ENCODE results near the gene RNF223. TPM values are rescaled to one million over a fixed set of nuclear protein-coding genes. Genes with fewer than 3 reads are reported as not detected.

RNF223 gene
- total RNA-seq, 4 donors from 2014 or later: not detected

DNA sequence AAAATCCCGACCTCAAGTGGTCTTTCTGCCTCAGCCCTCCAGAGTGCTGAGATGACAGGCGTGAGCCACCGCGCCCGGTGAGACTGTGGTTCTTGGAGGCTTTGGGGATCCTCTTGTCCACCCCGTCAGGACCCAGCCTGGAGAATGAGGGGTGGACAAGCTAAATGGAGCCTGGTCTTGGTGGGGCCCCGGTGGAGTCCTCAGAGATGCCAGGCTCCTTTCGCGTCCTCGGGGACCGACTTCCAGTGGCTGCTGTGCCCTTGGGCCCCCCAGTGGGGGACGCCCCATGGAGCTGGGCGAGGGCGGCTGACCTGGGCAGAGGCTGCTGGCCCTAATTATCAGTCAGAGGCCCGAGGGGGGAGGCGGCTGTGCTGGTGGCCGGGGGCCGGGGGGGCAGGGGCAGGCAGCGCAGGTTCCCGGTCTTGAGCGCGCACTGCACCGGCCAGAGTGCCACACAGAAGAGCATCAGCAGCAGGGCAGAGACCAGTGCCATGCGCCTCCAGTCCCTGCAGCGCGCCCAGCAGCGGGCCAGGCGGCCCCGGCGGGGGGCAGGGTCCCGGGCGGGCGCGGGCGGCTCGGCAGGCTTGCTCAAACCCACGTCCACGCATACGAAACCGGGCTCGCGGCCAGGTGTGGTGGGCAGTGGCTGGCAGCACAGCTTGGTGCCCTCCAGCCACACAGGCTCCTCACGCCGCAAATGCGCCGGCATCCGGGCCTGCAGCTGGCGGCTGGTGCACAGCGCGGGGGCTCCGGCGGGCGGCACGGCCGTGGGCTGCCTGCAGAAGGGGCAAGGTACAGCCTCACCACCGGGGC lies 2.4 kb downstream of the RNF223 start:
- no peaks in the 10 kb centered on the region for H3K9me3 ChIP-seq
- no peaks in the 10 kb centered on the region for H3K36me3 ChIP-seq
- WGBS, 2 donors: 79 to 86% methylated on average over 10 to 30 of the region's 56 CpGs
- H3K27ac ChIP-seq: no peak overlapping the region
- no peak overlapping the region for H3K4me3 ChIP-seq
- H3K4me1 ChIP-seq: peaks cover 0 to 18% (median 13%) of the 10 kb centered on the region in 4 donors
- TF ChIP-seq CTCF (IDR thresholded peaks at IDR 0.05) (no peak), POLR2A (IDR thresholded peaks at IDR 0.05) (no peak), EP300 (IDR thresholded peaks at IDR 0.05) (no peak)
- no peak for DNase-seq (ENCODE audit: low spot score in 2 of 2)
- peaks cover 0 to 85% of the 10 kb centered on the region in 2 donors for H3K27me3 ChIP-seq

DNA sequence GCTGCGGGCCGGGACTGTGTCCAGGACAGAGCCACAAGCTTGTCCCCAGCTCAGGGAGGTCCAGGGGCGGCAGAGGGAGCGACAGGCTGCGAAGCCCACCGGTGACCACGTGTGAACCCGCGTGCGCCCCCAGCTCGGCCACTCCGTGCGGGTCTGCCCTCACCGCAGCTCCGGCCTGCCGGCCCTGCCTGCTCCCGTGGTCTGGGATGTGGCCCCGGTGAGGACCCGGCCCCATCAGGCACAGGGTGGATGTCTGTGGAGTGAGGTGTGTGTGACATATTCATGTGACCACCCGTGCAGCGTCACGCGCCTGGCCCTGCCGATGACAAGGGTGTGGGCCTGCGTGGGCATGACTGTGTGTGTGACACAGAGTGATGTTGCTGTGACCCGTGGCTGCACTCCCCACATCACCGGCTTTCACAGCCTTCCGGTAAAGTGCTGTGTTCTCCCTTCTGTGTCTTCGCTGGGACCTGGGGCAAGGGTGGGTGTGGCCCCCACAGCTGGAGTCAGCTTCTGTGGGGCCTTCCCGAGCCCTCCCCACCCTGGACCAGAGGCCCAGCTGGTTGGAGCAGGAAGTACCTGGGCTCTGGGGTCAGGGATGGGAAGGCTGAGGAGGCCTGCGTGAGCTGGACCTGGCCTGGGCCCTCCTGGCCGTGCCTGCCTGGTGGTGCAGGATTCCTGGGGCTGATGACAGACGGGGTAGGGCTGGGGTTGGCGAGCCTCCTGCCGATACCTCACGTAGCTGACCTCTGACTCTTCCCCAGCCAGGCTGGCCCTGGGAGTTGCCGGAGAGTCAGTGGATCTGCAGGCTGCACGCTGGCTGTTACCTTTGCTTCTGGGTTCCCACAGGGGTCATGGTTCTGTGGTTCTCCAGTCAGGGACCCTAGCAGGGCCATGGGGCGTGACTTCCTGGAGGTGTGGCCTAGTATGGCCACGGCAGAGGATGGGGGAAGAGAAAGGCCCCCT lies 4.1 kb downstream of the RNF223 start:
- Histone ChIP-seq H3K27ac (no peak overlapping the region), H3K4me3 (peak overlapping the region in 2 of 4 donors; percentile 44 to 51), H3K9me3 (no peaks in the 10 kb centered on the region), H3K36me3 (no peaks in the 10 kb centered on the region), H3K27me3 (peaks cover 0 to 80% of the 10 kb centered on the region in 2 donors), H3K4me1 (peaks cover 0 to 18% (median 13%) of the 10 kb centered on the region in 4 donors)
- no peak for DNase-seq (ENCODE audit: low spot score in 2 of 2)
- 58 to 72% methylated on average over 12 to 18 of the region's 40 CpGs for WGBS, 2 donors
- TF ChIP-seq CTCF (IDR thresholded peaks at IDR 0.05) (no peak), EP300 (IDR thresholded peaks at IDR 0.05) (no peak), POLR2A (IDR thresholded peaks at IDR 0.05) (no peak)

DNA sequence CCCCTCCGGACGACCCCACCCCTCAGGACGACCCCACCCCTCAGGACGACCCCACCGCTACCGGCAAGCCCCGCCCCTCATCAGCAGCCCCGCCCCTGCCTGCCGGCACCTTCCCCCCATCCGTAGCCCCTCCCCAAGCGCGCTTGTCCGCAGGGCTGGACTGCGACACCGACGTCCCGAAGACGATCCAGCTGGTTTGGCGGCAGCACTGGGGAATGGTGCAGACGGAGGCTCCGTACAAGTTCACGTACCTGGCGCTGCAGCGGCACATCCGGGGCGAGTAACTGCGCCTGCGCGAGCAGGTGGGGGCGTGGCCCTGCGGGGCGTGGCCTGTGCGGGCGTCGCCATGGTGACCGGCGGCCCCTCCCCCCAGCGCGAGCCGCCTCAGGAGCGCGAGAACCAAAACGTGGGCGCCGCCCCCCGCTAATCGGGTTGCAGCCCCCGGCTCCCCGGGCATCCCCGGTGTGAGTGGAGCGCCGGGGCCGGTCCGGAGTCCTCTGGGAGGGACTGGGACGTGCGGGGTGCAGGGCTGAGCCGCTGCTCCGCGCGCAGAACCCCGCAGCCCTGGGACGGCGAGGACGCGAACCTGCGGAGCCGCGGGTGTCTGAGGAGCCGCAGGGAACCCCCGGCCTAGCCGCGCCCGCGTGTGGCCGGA lies 4.9 kb downstream of the RNF223 start:
- H3K4me3 ChIP-seq: peak overlapping the region; percentile 29 to 51 (median 37)
- H3K27me3 ChIP-seq: peaks cover 0 to 77% of the 10 kb centered on the region in 2 donors
- H3K36me3 ChIP-seq: no peaks in the 10 kb centered on the region
- TF ChIP-seq CTCF (IDR thresholded peaks at IDR 0.05) (no peak), POLR2A (IDR thresholded peaks at IDR 0.05) (no peak), EP300 (IDR thresholded peaks at IDR 0.05) (no peak)
- peak overlapping the region in 1 of 4 donors; percentile 62 for H3K27ac ChIP-seq
- WGBS, 2 donors: 0 to 7% methylated on average over 1 to 50 of the region's 75 CpGs
- no peak for DNase-seq (ENCODE audit: low spot score in 2 of 2)
- no peaks in the 10 kb centered on the region for H3K9me3 ChIP-seq
- peaks cover 0 to 19% (median 14%) of the 10 kb centered on the region in 4 donors for H3K4me1 ChIP-seq

- peaks cover 0 to 77% of the 10 kb centered on the region in 2 donors for H3K27me3 ChIP-seq
- H3K4me3 ChIP-seq: peak overlapping the region; percentile 29 to 51 (median 37)
- no peak for DNase-seq (ENCODE audit: low spot score in 2 of 2)
- H3K36me3 ChIP-seq: no peaks in the 10 kb centered on the region
- TF ChIP-seq POLR2A (IDR thresholded peaks at IDR 0.05) (no peak), EP300 (IDR thresholded peaks at IDR 0.05) (no peak), CTCF (IDR thresholded peaks at IDR 0.05) (no peak)
- WGBS, 2 donors: 0 to 3% methylated on average over 4 to 26 of the region's 55 CpGs
- H3K27ac ChIP-seq: peak overlapping the region in 1 of 4 donors; percentile 62
- H3K9me3 ChIP-seq: no peaks in the 10 kb centered on the region
- H3K4me1 ChIP-seq: peaks cover 0 to 25% (median 20%) of the 10 kb centered on the region in 4 donors
These were observed 5.5 kb downstream of the RNF223 start for GRCh38 chr1:1068517-1069055.

Measured in tibial nerve (tissue), 4 donors.